Keratinocyte (primary cell): ENCODE measurements around the gene MRPS10. TPM values are rescaled to one million over a fixed set of nuclear protein-coding genes. Genes with fewer than 3 reads are reported as not detected.

Experiments used
- DNase-seq: peaks from one replicate; pipeline ENCODE4 v3.0.0-alpha.2; 2011; ENCODE audit warnings: low read depth, missing footprints, low spot score
- FAIRE-seq: peaks from 2 replicates; lab custom pipeline; 2011; peaks lifted over from hg19 to GRCh38; lab: Jason Lieb, UNC
- H2AFZ ChIP-seq: 2 replicates; pipeline ENCODE4 v1.6.0; 2012; ENCODE audit warnings: low read length, control low read depth, inconsistent platforms; ENCODE audit not compliant: control insufficient read depth
- H3K27ac ChIP-seq: 2 replicates; pipeline ENCODE4 v1.5.1; 2011; ENCODE audit warnings: low read length; ENCODE audit not compliant: control insufficient read depth, insufficient read depth
- H3K27me3 ChIP-seq: 3 replicates; pipeline ENCODE4 v1.6.0; 2011; ENCODE audit warnings: low read length; ENCODE audit not compliant: control insufficient read depth, insufficient read depth; ENCODE audit errors: extremely low read depth
- H3K36me3 ChIP-seq, 2 experiments: 2 replicates in 1 of 2; 3 replicates in 1 of 2; pipeline ENCODE4 v1.5.1; 2011; ENCODE audit warnings: low read length in 2 of 2, mild to moderate bottlenecking in 1 of 2; ENCODE audit not compliant: control insufficient read depth in 2 of 2, insufficient read depth in 2 of 2; ENCODE audit errors: extremely low read depth in 1 of 2
- H3K4me1 ChIP-seq: 3 replicates; pipeline ENCODE4 v1.5.1; 2011; ENCODE audit warnings: low read length; ENCODE audit not compliant: control insufficient read depth, insufficient read depth; ENCODE audit errors: extremely low read depth
- H3K4me2 ChIP-seq: 3 replicates; pipeline ENCODE4 v1.6.0; 2011; ENCODE audit warnings: low read depth, low read length; ENCODE audit not compliant: control insufficient read depth, insufficient read depth; ENCODE audit errors: extremely low read depth
- H3K4me3 ChIP-seq, 3 experiments: fragments of 200-600 bp in 1 of 3; sonication (generic) in 1 of 3; 2 replicates in 2 of 3; 3 replicates in 1 of 3; pipeline ENCODE4 v1.5.1; 2011 to 2016; ENCODE audit warnings: low read length in 3 of 3, mild to moderate bottlenecking in 3 of 3, control low read depth in 2 of 3, inconsistent platforms in 1 of 3, low read depth in 1 of 3, mixed read lengths in 1 of 3, mixed run types in 1 of 3, moderate library complexity in 1 of 3; ENCODE audit not compliant: control insufficient read depth in 2 of 3, insufficient read depth in 2 of 3; ENCODE audit errors: extremely low read depth in 1 of 3
- H3K79me2 ChIP-seq: 2 replicates; pipeline ENCODE4 v1.6.0; 2012; ENCODE audit warnings: low read length; ENCODE audit not compliant: control insufficient read depth, insufficient read depth
- H3K9ac ChIP-seq: 3 replicates; pipeline ENCODE4 v1.6.0; 2011; ENCODE audit warnings: low read length; ENCODE audit not compliant: control insufficient read depth, insufficient read depth; ENCODE audit errors: extremely low read depth
- H3K9me1 ChIP-seq: 3 replicates; pipeline ENCODE4 v1.6.0; 2011; ENCODE audit warnings: low read length; ENCODE audit not compliant: control insufficient read depth, insufficient read depth; ENCODE audit errors: extremely low read depth
- H3K9me3 ChIP-seq: 2 replicates; pipeline ENCODE4 v1.5.1; 2012; ENCODE audit warnings: low read depth, low read length; ENCODE audit not compliant: control insufficient read depth
- H4K20me1 ChIP-seq: 3 replicates; pipeline ENCODE4 v1.6.0; 2011; ENCODE audit warnings: low read length; ENCODE audit not compliant: control insufficient read depth, insufficient read depth; ENCODE audit errors: extremely low read depth
- EZH2 ChIP-seq: IDR thresholded peaks from one replicate; pipeline ENCODE4 v1.6.1; 2012; ENCODE audit warnings: inconsistent platforms, mild to moderate bottlenecking, low read length, moderate library complexity
- dilution Hi-C: fragments of 300-500 bp; cut with MboI; formaldehyde crosslinking; loops from one replicate; pipeline ENCODE4 v1.7.0; 2020; ENCODE audit warnings: low sequenced_read_pairs; ENCODE audit not compliant: extremely low pct_ligation_motif_present
- polyA plus RNA-seq, 5 experiments: library from polyadenylated mRNA; depleted of rRNA in 3 of 5; stranded (reverse) in 3 of 5; stranded (forward) in 1 of 5; unstranded in 1 of 5; fragments of >200 nt; gene quantifications; 1 replicate in 1 of 5; 2 replicates in 3 of 5; 3 replicates in 1 of 5; pipeline versions ENCODE4 v1.2.1 to v1.2.3, GENCODE V29; 2011 to 2012; ENCODE audit warnings: missing spikeins in 2 of 5, low read depth in 1 of 5, low replicate concordance in 1 of 5
- TF ChIP-seq, protein P1 (sequence below), 3 experiments: IDR thresholded peaks in 1 of 3; conservative IDR thresholded peaks in 1 of 3; optimal IDR thresholded peaks in 1 of 3; 2 replicates in 2 of 3; 3 replicates in 1 of 3; pipeline versions ENCODE3 to v1.5.1; 2011; ENCODE audit warnings: low read length in 3 of 3, mild to moderate bottlenecking in 3 of 3, moderate library complexity in 2 of 3, control low read depth in 1 of 3, inconsistent platforms in 1 of 3; ENCODE audit not compliant: insufficient read depth in 2 of 3; ENCODE audit errors: extremely low read depth in 1 of 3

The MRPS10 gene
- polyA plus RNA-seq, 1 donor (not counting 4 experiments of a cell fraction or from before 2014, with no cell fraction given) = 80.1 TPM

DNA sequence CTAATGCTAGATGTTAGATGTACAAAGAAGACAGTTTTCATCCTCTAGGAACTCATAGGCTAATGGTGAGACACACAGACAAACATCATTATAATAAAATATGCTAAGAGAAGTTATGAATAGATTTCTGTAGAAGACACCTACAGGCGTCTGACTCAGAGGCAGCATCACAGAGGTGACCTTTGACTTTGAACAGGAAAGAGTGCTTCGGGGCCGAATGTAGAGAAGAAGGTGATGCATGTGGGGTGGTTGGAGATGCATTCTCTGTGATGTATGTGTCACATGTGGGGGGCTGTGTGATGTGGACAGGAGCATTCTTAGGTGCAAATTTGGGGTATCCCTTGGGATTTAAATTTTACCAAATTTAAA, 37.7 kb downstream of the MRPS10 start:
- no peaks in the 10 kb centered on the region for H3K79me2 ChIP-seq
- DNase-seq = no peak
- peaks cover 4% of the 10 kb centered on the region for H3K27me3 ChIP-seq
- no peak overlapping the region for H3K9ac ChIP-seq
- H3K36me3 ChIP-seq = no peaks in the 10 kb centered on the region
- no peaks in the 10 kb centered on the region for H3K9me1 ChIP-seq
- no peak overlapping the region for H3K4me2 ChIP-seq
- H2AFZ ChIP-seq = no peak overlapping the region
- H3K4me1 ChIP-seq = no peaks in the 10 kb centered on the region
- H4K20me1 ChIP-seq = no peaks in the 10 kb centered on the region
- no peak overlapping the region for H3K27ac ChIP-seq
- FAIRE-seq = no peak
- H3K9me3 ChIP-seq = no peaks in the 10 kb centered on the region
- no peak overlapping the region for H3K4me3 ChIP-seq
- dilution Hi-C loops = no loop called here
- TF ChIP-seq, protein P1, sequence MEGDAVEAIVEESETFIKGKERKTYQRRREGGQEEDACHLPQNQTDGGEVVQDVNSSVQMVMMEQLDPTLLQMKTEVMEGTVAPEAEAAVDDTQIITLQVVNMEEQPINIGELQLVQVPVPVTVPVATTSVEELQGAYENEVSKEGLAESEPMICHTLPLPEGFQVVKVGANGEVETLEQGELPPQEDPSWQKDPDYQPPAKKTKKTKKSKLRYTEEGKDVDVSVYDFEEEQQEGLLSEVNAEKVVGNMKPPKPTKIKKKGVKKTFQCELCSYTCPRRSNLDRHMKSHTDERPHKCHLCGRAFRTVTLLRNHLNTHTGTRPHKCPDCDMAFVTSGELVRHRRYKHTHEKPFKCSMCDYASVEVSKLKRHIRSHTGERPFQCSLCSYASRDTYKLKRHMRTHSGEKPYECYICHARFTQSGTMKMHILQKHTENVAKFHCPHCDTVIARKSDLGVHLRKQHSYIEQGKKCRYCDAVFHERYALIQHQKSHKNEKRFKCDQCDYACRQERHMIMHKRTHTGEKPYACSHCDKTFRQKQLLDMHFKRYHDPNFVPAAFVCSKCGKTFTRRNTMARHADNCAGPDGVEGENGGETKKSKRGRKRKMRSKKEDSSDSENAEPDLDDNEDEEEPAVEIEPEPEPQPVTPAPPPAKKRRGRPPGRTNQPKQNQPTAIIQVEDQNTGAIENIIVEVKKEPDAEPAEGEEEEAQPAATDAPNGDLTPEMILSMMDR (optimal IDR thresholded peaks at IDR 0.05 in 1 of 3, IDR thresholded peaks at IDR 0.05 in 1 of 3, conservative IDR thresholded peaks at IDR 0.05 in 1 of 3; ENCODE audit: extremely low read depth in 1 of 3, insufficient read depth in 2 of 3, low read length in 3 of 3) = no peak
- no peak for TF ChIP-seq EZH2

DNA sequence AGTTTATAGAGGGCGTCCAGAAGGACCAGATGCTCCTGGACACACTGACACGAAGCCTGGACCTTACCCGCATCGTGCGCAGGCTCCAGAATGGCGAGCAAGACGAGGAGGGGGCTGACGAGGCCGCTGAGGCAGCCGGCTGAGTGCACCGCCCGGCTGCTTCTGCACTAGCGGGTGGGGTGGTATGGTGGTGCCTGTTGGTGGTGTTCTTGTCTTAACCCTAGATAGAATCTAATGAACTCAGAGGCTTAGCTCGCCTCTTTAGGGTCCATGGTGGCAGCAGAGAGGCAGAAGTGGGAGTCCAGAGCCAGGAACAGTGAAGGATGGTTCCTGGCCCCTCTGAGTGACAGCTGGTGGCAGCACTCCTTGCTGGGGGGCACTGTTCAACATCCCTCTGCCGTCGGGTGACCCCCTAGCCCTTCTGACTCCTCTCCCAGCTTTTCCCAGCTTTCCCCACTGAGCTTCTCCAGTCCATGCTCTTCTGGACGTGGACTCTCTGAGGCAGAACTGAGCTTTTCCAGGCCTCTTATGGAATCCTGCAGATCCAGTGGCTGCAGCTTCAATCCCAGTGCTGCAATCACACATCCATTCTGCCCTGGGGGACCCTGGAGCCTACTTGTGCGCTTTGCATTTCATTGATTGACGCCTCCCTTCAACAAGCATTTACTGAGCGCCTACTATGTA, 38.3 kb downstream of the MRPS10 start:
- Histone ChIP-seq H2AFZ (no peak overlapping the region), H3K79me2 (no peaks in the 10 kb centered on the region), H3K4me3 (no peak overlapping the region), H3K9me3 (no peaks in the 10 kb centered on the region), H3K9me1 (no peaks in the 10 kb centered on the region), H3K4me2 (no peak overlapping the region), H3K36me3 (no peaks in the 10 kb centered on the region), H3K27me3 (peaks cover 4% of the 10 kb centered on the region), H3K27ac (no peak overlapping the region), H4K20me1 (no peaks in the 10 kb centered on the region), H3K4me1 (no peaks in the 10 kb centered on the region), H3K9ac (no peak overlapping the region)
- no peak for TF ChIP-seq EZH2
- TF ChIP-seq, protein P1 (optimal IDR thresholded peaks at IDR 0.05 in 1 of 3, IDR thresholded peaks at IDR 0.05 in 1 of 3, conservative IDR thresholded peaks at IDR 0.05 in 1 of 3; ENCODE audit: extremely low read depth in 1 of 3, insufficient read depth in 2 of 3, low read length in 3 of 3) = no peak
- FAIRE-seq = no peak
- dilution Hi-C loops = no loop called here
- no peak for DNase-seq
